ENCODE data around the gene MYH13.

The MYH13 gene

GRCh38 chr17:10352893-10353292, 19.9 kb downstream of the MYH13 start:
- no peak for TF ChIP-seq CTCF (conservative IDR thresholded peaks at IDR 0.05; ENCODE audit: low read depth, low read length)
- no peak overlapping the region for H3K4me3 ChIP-seq (ENCODE audit: low read length)
- DNase-seq (ENCODE audit: low read depth): no peak

GRCh38 chr17:10349403-10349802, 23.4 kb downstream of the MYH13 start:
- DNase-seq (ENCODE audit: low read depth): no peak
- H3K4me3 ChIP-seq (ENCODE audit: low read length): no peak overlapping the region
- no peak for TF ChIP-seq CTCF (conservative IDR thresholded peaks at IDR 0.05; ENCODE audit: low read depth, low read length)

GRCh38 chr17:10344816-10345215, 28.0 kb downstream of the MYH13 start:
- H3K4me3 ChIP-seq (ENCODE audit: low read length): no peak overlapping the region
- no peak for TF ChIP-seq CTCF (conservative IDR thresholded peaks at IDR 0.05; ENCODE audit: low read depth, low read length)
- DNase-seq (ENCODE audit: low read depth): no peak

GRCh38 chr17:10339051-10339450, 33.8 kb downstream of the MYH13 start:
- no peak for TF ChIP-seq CTCF (conservative IDR thresholded peaks at IDR 0.05; ENCODE audit: low read depth, low read length)
- no peak for DNase-seq (ENCODE audit: low read depth)
- no peak overlapping the region for H3K4me3 ChIP-seq (ENCODE audit: low read length)

GRCh38 chr17:10337976-10338375, 34.8 kb downstream of the MYH13 start:
- no peak for DNase-seq (ENCODE audit: low read depth)
- no peak for TF ChIP-seq CTCF (conservative IDR thresholded peaks at IDR 0.05; ENCODE audit: low read depth, low read length)

GRCh38 chr17:10337136-10337535, 35.7 kb downstream of the MYH13 start:
- no peak for TF ChIP-seq CTCF (conservative IDR thresholded peaks at IDR 0.05; ENCODE audit: low read depth, low read length)
- no peak for DNase-seq (ENCODE audit: low read depth)
- H3K4me3 ChIP-seq (ENCODE audit: low read length): no peak overlapping the region

More at GRCh38 chr17:10337976-10338375, 34.8 kb downstream of the MYH13 start:
- H3K4me3 ChIP-seq (ENCODE audit: low read length): no peak overlapping the region

- H3K4me3 ChIP-seq (ENCODE audit: low read length): no peak overlapping the region
- no peak for DNase-seq (ENCODE audit: low read depth)
- no peak for TF ChIP-seq CTCF (conservative IDR thresholded peaks at IDR 0.05; ENCODE audit: low read depth, low read length)
Measured at GRCh38 chr17:10336393-10336792, 36.4 kb downstream of the MYH13 start.

Measured in retinal pigment epithelial cell (primary cell).